GM18951 (cell line): Measurements from ENCODE around the gene FOXO6.

Source experiments
- POLR2A ChIP-seq: IDR thresholded peaks from 4 replicates; pipeline ENCODE4 v1.6.1; 2011; ENCODE audit warnings: mild to moderate bottlenecking; ENCODE audit not compliant: insufficient read length, insufficient read depth; ENCODE audit errors: extremely low read depth
- in situ Hi-C: fragments of 300-500 bp; cut with MboI; formaldehyde crosslinking; loops from one replicate; pipeline ENCODE4 v1.12.0; 2022; ENCODE audit warnings: low sequenced_read_pairs, mixed read lengths, inconsistent platforms; ENCODE audit not compliant: unreplicated experiment

Gene FOXO6

DNA sequence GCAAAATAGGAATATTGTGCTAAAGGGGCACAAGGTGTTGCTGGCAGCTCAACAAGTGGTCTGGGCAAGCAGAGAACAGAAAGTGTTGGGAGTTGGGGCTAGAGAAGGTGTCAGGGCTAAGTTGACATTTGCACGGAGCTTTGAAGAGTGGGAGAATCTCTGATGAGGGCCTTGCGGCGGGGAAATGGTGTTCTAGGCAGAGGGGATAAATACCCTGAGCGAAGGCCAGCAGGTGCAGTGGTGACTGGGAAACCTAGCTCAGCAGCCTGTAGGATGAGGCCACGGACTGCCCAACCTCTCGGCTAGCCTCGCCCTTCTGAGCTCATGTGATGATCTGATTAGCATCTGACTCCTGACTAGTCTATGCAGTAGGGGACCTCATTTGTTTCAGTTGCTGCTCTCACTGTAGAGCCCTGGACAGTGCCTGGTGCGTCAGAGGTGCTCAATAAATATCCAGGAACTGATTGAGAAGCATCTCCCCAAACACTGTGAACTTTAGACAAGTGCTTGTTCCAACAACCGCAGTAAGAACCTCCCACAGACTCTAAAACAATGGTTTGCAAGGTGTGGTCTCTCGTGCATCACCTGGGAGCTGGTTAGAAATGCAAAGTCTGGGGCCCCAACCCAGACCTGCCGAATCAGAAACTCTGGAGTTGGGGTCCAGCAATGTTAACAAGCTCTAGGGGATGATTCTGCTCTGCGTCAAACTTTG is 1.0 kb upstream of the FOXO6 start:
- TF ChIP-seq POLR2A = no peak
- in situ Hi-C loops = no loop called here

DNA sequence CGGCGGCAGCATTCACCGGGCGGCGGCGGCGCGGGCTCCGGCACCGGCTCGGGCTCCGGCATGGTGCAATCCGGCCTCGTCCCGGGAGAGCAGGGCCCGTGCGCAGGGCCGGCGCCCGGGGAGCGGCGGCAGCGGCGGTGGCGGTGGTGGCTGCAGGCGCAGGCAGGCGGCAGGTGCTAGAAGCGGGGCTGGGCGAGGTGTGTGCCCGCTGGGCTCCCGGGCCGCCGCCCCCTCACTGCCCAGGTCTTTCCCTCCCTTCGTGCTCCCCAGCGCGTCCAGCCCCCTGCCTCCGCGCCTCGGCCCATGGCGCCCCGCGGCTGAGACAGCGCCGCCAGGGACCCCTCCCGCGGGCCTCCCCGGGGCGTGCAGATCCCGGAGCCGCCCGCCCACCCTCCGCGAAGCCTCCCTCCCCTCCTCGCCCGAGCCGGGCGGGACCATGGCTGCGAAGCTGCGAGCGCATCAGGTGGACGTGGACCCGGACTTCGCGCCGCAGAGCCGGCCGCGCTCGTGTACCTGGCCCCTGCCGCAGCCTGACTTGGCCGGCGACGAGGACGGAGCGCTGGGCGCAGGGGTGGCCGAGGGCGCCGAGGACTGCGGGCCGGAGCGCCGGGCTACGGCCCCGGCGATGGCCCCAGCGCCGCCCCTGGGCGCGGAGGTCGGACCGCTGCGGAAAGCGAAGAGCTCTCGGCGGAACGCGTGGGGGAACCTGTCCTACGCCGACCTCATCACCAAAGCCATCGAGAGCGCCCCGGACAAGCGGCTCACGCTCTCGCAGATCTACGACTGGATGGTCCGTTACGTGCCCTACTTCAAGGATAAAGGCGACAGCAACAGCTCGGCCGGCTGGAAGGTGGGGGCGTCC is 492 bp downstream of the FOXO6 start:
- TF ChIP-seq POLR2A = no peak
- in situ Hi-C loops = no loop called here

DNA sequence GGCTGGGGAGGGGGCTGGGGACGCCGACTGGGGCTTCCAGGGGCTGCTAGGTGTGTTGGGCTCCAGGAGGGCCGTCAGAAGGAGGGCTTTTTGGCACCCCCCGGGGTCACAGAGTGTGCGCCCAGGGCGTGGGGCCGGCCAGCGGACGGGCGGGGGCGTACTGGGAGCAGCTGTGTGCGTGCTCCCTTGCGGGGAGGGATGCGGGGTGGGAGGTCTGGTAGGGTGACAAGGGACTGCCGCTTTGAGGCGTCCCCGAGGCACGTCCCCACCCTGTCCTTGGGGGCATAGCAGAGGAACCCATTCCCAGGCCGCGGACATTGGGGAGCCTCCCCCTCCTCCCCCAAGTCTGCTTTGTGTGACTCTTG is 1.1 kb downstream of the FOXO6 start:
- no peak for TF ChIP-seq POLR2A
- in situ Hi-C loops = no loop called here

DNA sequence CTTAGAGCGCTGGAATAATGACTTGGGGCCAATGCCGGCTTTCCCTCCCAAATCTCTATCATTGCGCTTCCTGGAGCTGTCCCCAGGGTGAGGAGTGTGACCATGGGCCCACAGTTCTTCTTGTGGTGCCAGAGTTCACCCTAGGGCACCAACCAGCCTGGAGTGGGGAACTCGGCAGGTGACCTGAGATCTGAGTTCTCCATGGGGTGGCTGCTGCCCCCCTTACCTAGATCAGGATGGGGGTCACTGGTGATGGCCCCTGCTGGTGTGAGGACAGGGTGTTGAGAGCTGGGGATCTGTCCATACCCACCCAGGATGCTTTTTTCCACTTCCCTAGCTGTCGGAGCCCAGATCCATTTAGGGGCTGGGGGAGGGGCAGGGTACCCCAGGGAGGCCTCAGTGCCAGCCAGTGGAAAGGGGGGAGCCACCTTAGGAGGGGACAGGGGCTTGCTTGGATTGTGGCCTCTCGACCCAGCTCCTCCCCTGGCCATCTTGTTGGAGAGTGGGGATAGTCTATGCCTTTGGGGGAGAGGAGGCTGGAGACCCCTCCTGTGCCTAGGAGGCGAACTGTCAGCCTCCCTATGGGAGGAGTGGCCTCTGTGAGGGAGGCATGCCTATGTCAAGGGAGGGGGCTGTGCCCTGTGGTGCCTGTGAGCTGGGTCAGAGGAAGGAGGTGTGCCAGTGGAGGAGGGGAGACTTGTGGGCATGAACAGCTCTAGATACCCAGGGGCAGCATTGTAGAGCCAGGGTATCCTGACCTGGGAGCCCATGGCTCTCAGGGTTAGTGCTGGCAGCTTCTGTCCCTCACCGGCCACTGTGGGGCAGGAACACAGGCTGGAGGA is 1.7 kb downstream of the FOXO6 start:
- in situ Hi-C loops = no loop called here
- TF ChIP-seq POLR2A = no peak

DNA sequence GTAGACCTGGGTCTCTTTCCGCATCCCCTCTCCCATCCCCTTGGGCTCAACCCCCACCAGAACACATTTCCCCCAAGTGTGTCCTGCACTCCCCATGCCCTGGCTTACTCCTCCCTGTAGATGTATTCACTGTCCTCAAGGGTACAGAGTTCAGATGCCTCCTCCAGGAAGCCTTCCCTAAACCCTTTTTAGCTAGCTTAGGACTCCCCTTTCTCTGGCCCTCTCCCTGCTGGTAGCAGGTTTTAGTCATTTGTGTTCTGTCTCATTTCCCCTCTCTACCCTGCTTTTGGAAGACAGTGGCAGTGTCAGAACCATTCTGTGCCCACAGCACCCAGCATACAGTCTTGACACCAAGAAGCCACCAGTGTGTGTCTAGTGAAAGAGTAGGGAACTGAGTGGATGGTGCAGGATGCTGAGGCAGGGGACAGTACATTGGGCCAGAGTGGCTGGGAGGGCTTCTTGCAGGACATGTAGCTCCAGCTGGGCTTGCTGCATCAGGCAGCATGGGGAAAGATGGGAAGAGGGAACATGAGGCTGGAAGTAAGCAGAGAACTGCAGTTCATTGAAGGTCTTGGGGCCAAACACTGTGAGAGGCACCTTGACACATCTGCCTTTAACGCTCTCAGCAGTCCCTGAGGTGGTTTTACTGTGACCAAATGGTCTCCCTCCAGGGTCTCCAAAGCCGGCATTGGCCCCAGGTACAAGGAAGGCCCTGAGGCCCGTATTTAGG is 2.5 kb downstream of the FOXO6 start:
- no peak for TF ChIP-seq POLR2A
- in situ Hi-C loops = no loop called here

DNA sequence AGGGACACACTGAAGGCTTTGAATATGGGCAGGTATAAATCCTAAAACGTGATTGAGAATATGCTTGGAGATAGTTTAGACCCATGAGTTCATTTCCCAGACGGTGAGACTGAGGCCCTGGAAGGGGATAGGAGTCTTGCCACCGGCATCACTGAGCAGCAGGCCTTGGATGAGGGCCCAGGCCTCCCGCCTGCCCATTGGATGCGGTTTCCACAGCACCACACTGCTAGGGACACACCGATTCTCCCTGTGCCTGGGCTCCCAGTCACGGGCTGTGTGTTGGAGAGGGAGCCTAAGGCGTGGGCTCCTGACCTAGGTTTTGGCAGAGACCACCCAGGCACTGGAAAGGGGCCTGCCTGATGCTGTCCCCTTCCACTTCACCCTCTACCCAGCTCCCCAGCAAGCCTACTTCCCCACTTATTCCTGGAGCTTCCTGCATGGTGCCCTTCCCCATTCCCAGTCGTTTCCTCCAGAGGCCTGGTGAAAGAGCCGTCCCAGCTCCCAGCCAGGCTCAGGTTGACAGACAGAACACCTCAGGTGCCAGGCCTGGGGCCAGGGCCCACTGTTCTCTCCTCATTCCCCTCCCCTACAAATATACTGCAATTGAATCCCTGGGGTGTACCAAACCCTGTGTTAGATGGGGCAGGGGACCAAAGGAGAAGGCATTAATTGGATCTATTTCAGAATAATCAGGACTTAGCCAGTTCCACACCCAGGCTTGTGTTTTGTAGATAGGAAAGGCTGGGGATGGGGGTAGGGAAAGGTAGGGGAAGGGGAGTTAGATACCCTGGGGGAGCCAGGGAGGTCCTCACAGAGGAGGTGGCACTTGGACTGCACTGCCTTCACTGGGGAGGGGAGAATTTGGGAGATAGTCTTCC is 3.4 kb downstream of the FOXO6 start:
- in situ Hi-C loops = no loop called here
- no peak for TF ChIP-seq POLR2A

DNA sequence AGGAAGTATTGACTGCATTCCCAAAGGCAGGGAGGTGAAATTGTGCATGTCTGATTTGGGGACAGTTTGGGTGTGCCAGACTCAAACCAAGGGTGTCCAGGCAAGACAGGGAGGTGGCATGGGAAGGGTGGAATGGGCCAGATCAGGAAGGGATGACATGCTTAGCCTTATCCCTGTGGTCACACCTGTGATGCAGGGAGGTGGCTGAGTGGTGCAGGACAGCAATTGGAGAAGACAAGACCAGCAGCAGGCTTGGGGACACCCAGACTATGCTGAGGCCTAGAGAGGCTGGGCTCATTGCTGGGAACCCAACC is 4.0 kb downstream of the FOXO6 start:
- in situ Hi-C loops = no loop called here
- TF ChIP-seq POLR2A = no peak

DNA sequence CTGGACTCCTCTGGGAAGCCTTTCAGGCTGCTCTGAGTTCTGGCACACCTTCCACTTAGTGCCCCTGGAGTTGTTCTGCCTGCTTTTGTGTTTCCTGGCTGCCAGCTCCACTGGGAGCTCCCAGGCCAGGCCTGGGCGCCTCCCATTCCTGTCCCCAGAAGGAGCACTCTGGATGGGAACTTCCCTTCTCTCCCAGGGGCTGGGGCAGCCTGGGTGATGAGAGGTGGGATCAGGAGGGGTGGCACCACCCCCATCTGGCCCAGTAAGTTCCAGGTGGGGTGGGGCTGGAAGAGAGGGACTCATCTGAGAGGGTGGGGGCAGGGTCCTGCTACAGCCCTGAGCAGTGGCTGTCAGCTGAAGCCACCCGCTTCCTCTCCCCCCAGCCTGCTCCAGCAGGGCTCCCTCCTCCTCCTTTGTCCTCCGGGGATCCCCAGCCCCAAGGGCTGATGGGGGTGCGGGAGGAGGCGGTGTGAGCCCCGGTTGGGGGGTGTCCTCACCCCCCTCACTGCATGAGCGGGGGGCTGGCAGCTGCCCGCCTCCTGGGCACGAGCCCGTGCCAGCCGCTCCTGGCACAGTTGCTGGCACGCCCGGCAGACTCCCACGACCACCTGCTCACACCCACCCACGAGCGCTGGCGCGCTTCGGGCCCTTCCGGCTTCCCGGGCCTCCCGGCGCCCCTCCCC is 4.7 kb downstream of the FOXO6 start:
- in situ Hi-C loops = no loop called here
- no peak for TF ChIP-seq POLR2A

DNA sequence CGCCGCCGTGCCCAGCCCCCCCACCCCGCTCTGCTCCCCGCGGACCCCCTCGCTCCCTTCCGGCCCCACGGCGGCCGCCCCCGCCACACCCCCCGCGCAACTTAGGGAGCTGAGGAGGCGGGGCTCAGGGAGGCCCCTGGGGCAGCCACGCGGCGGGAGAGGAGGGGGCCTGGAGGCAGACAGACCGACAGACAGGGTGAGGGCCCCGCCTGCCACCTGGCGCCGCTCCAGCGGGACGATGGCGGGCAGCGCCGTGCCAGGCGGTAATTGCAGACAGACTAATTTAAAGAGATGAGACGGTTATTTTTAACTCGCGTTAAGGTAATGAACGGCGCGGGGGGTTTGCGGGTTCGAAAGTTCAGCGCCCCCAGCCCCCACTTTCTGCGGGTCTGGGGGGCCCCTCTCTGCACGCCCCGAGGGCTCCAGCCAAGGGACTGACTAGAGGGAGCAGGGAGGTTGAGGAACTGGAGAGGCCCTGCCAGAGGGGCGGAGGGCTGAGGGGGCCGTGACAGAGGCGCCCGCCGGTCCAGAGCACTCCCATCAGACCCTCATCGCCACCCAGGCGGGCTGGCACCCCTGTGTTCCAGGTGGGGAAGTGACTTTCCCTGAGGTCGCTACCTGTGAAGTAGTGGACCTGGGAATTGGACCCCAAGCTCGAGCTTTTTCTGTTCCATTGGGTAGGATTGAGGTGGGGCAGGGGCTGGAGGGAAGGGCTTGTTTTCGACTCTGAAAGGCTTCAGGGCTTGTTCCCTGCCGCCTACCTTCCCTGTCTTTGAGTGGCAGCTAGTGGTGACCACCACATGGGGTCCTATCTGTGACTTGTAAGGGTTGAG is 5.4 kb downstream of the FOXO6 start:
- no peak for TF ChIP-seq POLR2A
- in situ Hi-C loops = no loop called here

DNA sequence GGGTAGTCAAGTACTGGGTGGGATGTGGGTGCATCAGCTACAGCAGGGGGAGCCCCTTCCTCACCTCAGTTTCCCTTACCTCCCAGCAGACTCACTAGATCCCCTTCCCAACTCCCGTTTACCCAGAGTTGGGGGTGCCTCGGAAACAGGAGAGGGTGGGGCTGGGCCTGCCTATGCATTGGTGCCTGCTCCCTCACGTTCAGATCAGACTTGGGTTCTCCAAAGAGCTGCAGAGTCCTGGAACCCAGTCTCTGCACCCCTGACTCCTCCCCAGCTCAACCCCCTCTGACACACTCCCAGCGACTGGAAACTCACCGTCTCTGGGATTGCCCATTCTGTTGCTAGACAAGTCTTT is 6.0 kb downstream of the FOXO6 start:
- in situ Hi-C loops = no loop called here
- no peak for TF ChIP-seq POLR2A

DNA sequence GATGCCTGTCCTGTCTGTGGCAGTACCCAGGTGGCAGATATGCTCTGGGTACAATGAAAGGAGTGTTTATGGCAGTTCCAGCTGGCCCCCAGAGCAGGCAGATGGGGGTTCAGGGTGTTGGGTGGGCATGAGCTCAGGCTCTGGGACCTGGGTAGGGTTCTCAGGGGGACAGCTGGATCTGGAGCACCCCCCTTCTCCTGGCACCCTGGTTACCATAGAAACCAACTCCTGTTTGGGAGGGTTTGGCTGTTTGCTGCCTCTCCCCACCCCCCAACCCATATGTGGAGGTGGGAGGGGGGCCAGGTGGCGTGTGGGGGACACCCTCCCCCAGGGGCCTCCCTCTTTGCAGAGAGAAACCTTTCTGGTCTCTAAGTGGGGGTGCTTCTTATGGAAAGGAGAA is 7.1 kb downstream of the FOXO6 start:
- no peak for TF ChIP-seq POLR2A
- in situ Hi-C loops = no loop called here

DNA sequence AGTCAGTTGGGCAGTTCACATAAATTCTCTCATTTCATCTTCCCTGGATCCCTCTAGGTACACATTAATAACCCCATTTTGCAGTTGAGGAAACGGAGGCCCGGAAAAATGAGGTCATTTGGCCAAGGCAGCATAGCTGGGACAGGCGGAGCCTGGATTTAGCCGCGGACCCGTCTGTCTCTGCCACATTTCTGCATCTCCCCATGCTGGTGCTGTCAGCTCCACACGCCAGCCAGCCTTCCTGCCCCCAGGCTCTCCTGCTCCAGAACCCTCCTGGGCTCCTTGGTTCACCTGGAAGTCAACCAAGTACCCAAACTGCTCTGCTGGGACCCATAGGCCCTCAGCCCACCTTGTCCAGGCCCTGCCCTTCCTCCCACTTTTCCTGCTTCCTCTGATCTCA is 7.6 kb downstream of the FOXO6 start:
- in situ Hi-C loops = no loop called here
- no peak for TF ChIP-seq POLR2A
